GM21717 (cell line): Measurements from ENCODE around the gene CABP7.

Experiments
- ATAC-seq: cut with Tn5 transposase; IDR thresholded peaks from one replicate; pipeline ENCODE4 v1.9.1; 2021; ENCODE audit warnings: mild to moderate bottlenecking, moderate library complexity; ENCODE audit not compliant: unreplicated experiment

CABP7 gene

GRCh38 chr22:29702000-29702930, 17.5 kb upstream of the CABP7 start:
- ATAC-seq = no peak

GRCh38 chr22:29702931-29703501, 16.8 kb upstream of the CABP7 start:
- ATAC-seq = no peak

- ATAC-seq = no peak
Measured at GRCh38 chr22:29703569-29704195, 16.1 kb upstream of the CABP7 start.

- ATAC-seq = no peak
Measured at GRCh38 chr22:29704528-29705285, 15.1 kb upstream of the CABP7 start.

- no peak for ATAC-seq
Measured at GRCh38 chr22:29705651-29706050, 14.2 kb upstream of the CABP7 start.

- ATAC-seq = no peak
Measured at GRCh38 chr22:29706486-29706885, 13.3 kb upstream of the CABP7 start.

GRCh38 chr22:29707010-29707409, 12.8 kb upstream of the CABP7 start:
- ATAC-seq = no peak

GRCh38 chr22:29707471-29707870, 12.3 kb upstream of the CABP7 start:
- ATAC-seq = no peak

GRCh38 chr22:29710193-29710592, 9.6 kb upstream of the CABP7 start:
- ATAC-seq = no peak

GRCh38 chr22:29710922-29711593, 8.7 kb upstream of the CABP7 start:
- ATAC-seq = no peak

- ATAC-seq = no peak
Measured at GRCh38 chr22:29712119-29712518, 7.7 kb upstream of the CABP7 start.

- ATAC-seq = no peak
Measured at GRCh38 chr22:29713156-29713727, 6.6 kb upstream of the CABP7 start.

GRCh38 chr22:29715240-29715639, 4.6 kb upstream of the CABP7 start:
- no peak for ATAC-seq

GRCh38 chr22:29715705-29716104, 4.1 kb upstream of the CABP7 start:
- no peak for ATAC-seq

- ATAC-seq = no peak
Measured at GRCh38 chr22:29716814-29717545, 2.8 kb upstream of the CABP7 start.

- no peak for ATAC-seq
Measured at GRCh38 chr22:29717789-29718188, 2.0 kb upstream of the CABP7 start.

- no peak for ATAC-seq
Measured at GRCh38 chr22:29718949-29719898, 579 bp upstream of the CABP7 start.

GRCh38 chr22:29720811-29721323, 1.1 kb downstream of the CABP7 start:
- no peak for ATAC-seq
